ENCODE results near the gene SMIM36.
"Not testable (repeated sequence)": the region's sequence is repeated elsewhere in the genome, so short reads cannot be mapped to it uniquely, and the experiment has no call there.

The SMIM36 gene

GRCh38 chr17:55409030-55409800 is 102.0 kb downstream of the SMIM36 start:
- TF ChIP-seq CTCF (IDR thresholded peaks at IDR 0.05; ENCODE audit: low read depth, low read length) = no peak
- H3K4me3 ChIP-seq (ENCODE audit: low read depth, low read length) = no peak overlapping the region

- TF ChIP-seq CTCF (IDR thresholded peaks at IDR 0.05; ENCODE audit: low read depth, low read length) = no peak
- H3K4me3 ChIP-seq (ENCODE audit: low read depth, low read length) = no peak overlapping the region
Measured at GRCh38 chr17:55407641-55408566, 103.3 kb downstream of the SMIM36 start.

- TF ChIP-seq CTCF (IDR thresholded peaks at IDR 0.05; ENCODE audit: low read depth, low read length) = no peak
- no peak overlapping the region for H3K4me3 ChIP-seq (ENCODE audit: low read depth, low read length)
Measured at GRCh38 chr17:55405600-55405999, 105.7 kb downstream of the SMIM36 start.

GRCh38 chr17:55404197-55404596 is 107.1 kb downstream of the SMIM36 start:
- H3K4me3 ChIP-seq (ENCODE audit: low read depth, low read length) = not testable (repeated sequence)

- no peak overlapping the region for H3K4me3 ChIP-seq (ENCODE audit: low read depth, low read length)
- no peak for TF ChIP-seq CTCF (IDR thresholded peaks at IDR 0.05; ENCODE audit: low read depth, low read length)
Measured at GRCh38 chr17:55402374-55402773, 108.9 kb downstream of the SMIM36 start.
